ENCODE results near the gene BCAS1. TPM values are rescaled to one million over a fixed set of nuclear protein-coding genes. Genes with fewer than 3 reads are reported as not detected.

The BCAS1 gene
- total RNA-seq, 1 donor from 2014 or later, result not detected

DNA sequence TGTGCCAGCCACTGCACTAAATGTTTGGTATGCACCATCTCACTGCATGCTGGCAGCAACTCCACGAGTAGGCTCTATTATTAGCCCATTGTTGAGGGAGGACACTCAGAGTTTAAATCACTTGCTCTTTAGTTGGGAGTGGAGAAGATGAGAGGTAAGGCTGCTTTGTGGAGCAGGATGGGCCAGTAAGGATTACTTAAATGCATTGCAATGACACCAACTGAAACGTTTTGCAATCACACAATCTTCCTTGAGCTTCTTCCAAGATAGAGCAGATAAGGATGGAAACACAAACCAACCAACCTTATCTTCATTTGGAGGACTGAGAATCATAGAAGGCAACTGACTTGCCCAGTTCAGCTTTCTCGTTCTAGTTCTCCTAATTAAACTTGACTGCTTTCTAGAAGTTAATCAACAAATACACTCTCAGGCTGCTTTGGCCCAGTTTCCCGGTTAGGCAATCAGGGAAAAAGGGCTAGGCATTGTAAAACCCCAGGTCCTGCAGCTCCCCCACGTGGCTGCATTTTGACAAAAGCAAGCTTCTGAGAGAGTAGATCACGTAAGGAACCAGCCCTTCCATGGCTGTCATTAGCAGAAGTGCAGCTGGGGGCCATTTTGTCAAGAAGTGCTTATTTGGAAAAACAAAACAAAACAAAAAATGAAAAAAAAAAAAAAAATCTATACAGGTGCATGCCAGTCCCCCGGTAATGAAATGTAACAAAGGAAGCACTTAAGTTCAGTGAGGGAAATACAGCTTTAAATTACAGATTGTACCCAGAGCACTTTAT, 130.6 kb downstream of the BCAS1 start:
- DNase-seq (ENCODE audit: extremely low spot score, unreplicated experiment), result peak; percentile 92
- Mint-ChIP-seq H3K36me3 (ENCODE audit: unreplicated experiment) (no peaks in the 10 kb centered on the region), H3K4me1 (ENCODE audit: unreplicated experiment) (peaks cover 40% of the 10 kb centered on the region)

DNA sequence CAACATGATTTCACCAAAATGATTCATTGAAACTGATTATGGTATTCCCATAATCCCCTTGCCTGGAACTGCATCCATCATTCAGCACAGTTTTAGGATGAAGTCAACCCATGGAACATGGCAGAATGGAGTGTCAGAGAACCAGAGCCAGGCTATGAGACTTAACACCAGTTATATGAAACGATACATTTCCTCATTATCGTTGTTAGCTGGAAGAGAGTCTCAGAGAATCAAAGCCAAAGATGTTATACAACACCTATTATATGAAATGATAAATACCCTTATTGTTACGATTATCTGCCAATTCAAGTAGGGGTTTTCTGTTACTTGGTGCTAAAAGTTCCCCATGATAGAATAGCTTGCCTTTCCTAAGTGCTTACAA, 131.2 kb downstream of the BCAS1 start:
- Mint-ChIP-seq H3K36me3 (ENCODE audit: unreplicated experiment) (no peaks in the 10 kb centered on the region), H3K27me3 (ENCODE audit: unreplicated experiment) (no peaks in the 10 kb centered on the region), H3K4me1 (ENCODE audit: unreplicated experiment) (peaks cover 46% of the 10 kb centered on the region), H3K27ac (ENCODE audit: unreplicated experiment) (peak overlapping the region; percentile 68), H3K9me3 (ENCODE audit: unreplicated experiment) (no peaks in the 10 kb centered on the region), H3K4me3 (ENCODE audit: unreplicated experiment) (no peak overlapping the region)
- peak; percentile 34 for DNase-seq (ENCODE audit: extremely low spot score, unreplicated experiment)
- TF ChIP-seq, protein P1, sequence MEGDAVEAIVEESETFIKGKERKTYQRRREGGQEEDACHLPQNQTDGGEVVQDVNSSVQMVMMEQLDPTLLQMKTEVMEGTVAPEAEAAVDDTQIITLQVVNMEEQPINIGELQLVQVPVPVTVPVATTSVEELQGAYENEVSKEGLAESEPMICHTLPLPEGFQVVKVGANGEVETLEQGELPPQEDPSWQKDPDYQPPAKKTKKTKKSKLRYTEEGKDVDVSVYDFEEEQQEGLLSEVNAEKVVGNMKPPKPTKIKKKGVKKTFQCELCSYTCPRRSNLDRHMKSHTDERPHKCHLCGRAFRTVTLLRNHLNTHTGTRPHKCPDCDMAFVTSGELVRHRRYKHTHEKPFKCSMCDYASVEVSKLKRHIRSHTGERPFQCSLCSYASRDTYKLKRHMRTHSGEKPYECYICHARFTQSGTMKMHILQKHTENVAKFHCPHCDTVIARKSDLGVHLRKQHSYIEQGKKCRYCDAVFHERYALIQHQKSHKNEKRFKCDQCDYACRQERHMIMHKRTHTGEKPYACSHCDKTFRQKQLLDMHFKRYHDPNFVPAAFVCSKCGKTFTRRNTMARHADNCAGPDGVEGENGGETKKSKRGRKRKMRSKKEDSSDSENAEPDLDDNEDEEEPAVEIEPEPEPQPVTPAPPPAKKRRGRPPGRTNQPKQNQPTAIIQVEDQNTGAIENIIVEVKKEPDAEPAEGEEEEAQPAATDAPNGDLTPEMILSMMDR (IDR thresholded peaks at IDR 0.05), result no peak

More for the DNA sequence above, 130.6 kb downstream of the BCAS1 start:
- peak overlapping the region; percentile 68 for H3K27ac Mint-ChIP-seq (ENCODE audit: unreplicated experiment)
- TF ChIP-seq, protein P1 (IDR thresholded peaks at IDR 0.05), result peak; percentile 83
- no peaks in the 10 kb centered on the region for H3K27me3 Mint-ChIP-seq (ENCODE audit: unreplicated experiment)
- H3K9me3 Mint-ChIP-seq (ENCODE audit: unreplicated experiment), result no peaks in the 10 kb centered on the region
- H3K4me3 Mint-ChIP-seq (ENCODE audit: unreplicated experiment), result peak overlapping the region; percentile 34

DNA sequence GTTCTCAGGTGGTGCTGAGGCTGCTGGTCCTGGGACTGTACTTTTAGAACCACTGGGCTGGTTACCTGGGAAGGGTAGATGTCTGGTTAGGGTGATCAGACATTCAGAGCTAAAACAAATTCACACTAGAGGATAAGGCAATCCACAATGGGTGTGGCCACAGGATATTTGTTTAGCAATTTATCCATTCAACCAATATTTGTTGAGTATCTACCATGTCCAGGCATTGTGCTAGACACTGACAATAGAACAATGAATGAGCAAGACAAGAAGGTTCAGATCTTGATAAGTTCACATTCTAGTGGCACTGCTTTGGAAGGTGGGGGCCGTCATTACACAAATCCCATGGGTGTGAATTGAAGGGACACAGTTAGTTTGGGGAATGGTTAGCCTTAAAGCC, 131.7 kb downstream of the BCAS1 start:
- no peaks in the 10 kb centered on the region for H3K27me3 Mint-ChIP-seq (ENCODE audit: unreplicated experiment)
- no peak overlapping the region for H3K4me3 Mint-ChIP-seq (ENCODE audit: unreplicated experiment)
- H3K9me3 Mint-ChIP-seq (ENCODE audit: unreplicated experiment), result no peaks in the 10 kb centered on the region
- peaks cover 45% of the 10 kb centered on the region for H3K4me1 Mint-ChIP-seq (ENCODE audit: unreplicated experiment)
- DNase-seq (ENCODE audit: extremely low spot score, unreplicated experiment), result no peak
- TF ChIP-seq, protein P1 (IDR thresholded peaks at IDR 0.05), result no peak
- H3K27ac Mint-ChIP-seq (ENCODE audit: unreplicated experiment), result no peak overlapping the region
- no peaks in the 10 kb centered on the region for H3K36me3 Mint-ChIP-seq (ENCODE audit: unreplicated experiment)

DNA sequence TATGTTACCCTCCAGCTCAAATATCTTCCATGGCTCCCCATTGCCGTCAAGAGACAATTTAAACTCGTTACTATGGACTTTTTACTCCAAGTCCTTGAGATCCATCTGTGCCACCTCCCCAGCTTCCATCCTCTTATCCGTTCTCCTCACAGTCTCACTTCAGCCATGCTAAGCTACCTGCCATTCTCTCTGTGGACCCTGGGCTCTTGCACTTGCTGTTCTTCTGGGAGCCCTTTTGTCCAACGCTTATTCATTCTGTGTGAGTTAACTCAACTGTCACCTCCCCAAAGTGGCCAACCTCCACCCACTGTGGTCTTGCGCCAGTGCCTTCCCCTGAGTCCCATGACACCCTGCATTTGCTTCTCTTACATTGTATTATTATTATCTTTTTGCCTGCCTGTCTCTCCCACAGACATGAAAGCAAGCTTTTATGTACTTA, 132.4 kb downstream of the BCAS1 start:
- H3K27ac Mint-ChIP-seq (ENCODE audit: unreplicated experiment), result no peak overlapping the region
- peaks cover 5% of the 10 kb centered on the region for H3K9me3 Mint-ChIP-seq (ENCODE audit: unreplicated experiment)
- no peaks in the 10 kb centered on the region for H3K27me3 Mint-ChIP-seq (ENCODE audit: unreplicated experiment)
- no peaks in the 10 kb centered on the region for H3K36me3 Mint-ChIP-seq (ENCODE audit: unreplicated experiment)
- peaks cover 45% of the 10 kb centered on the region for H3K4me1 Mint-ChIP-seq (ENCODE audit: unreplicated experiment)
- no peak for DNase-seq (ENCODE audit: extremely low spot score, unreplicated experiment)
- no peak overlapping the region for H3K4me3 Mint-ChIP-seq (ENCODE audit: unreplicated experiment)
- TF ChIP-seq, protein P1 (IDR thresholded peaks at IDR 0.05), result no peak

DNA sequence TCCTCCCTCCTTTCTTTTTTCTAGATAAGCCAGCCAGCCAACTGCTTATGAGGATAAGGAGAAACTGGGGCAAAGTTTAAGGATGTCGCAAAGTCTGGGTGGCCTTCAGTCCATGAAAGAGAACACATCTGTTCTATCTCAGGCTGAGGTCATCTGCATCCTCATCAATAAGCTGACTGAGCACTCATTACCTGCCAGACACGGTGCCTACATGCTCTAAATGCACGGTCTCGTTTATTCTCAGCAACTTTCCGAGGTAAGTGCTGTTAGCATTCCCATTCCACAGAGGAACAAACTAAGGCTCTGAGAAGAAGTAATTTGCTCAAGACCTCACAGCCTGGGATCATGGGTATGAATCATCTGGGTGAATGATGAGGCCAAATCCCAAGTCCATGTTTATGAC, 133.1 kb downstream of the BCAS1 start:
- DNase-seq (ENCODE audit: extremely low spot score, unreplicated experiment), result no peak
- no peak overlapping the region for H3K4me3 Mint-ChIP-seq (ENCODE audit: unreplicated experiment)
- peaks cover 5% of the 10 kb centered on the region for H3K9me3 Mint-ChIP-seq (ENCODE audit: unreplicated experiment)
- H3K27ac Mint-ChIP-seq (ENCODE audit: unreplicated experiment), result no peak overlapping the region
- H3K4me1 Mint-ChIP-seq (ENCODE audit: unreplicated experiment), result peaks cover 45% of the 10 kb centered on the region
- TF ChIP-seq, protein P1 (IDR thresholded peaks at IDR 0.05), result no peak
- H3K27me3 Mint-ChIP-seq (ENCODE audit: unreplicated experiment), result no peaks in the 10 kb centered on the region
- H3K36me3 Mint-ChIP-seq (ENCODE audit: unreplicated experiment), result no peaks in the 10 kb centered on the region

Measured in osteocyte (in vitro differentiated cells).